ENCODE results near the gene EEF1AKMT1. TPM values are rescaled to one million over a fixed set of nuclear protein-coding genes. Genes with fewer than 3 reads are reported as not detected.

The EEF1AKMT1 gene
- total and polyA plus RNA-seq, 2 experiments from 2014 or later = 13.7 to 23.1 TPM

- Histone ChIP-seq H3K4me2 (ENCODE audit: unreplicated experiment) (no peak overlapping the region), H3K9me2 (ENCODE audit: insufficient read depth) (no peaks in the 10 kb centered on the region), H3K4me1 (ENCODE audit: insufficient read depth) (no peaks in the 10 kb centered on the region), H3K4me3 (no peak overlapping the region), H3K27ac (no peak overlapping the region), H3K27me3 (replicated peaks; ENCODE audit: insufficient read depth) (peaks cover 8% of the 10 kb centered on the region; the same call in 1 of the 2 replicates), H4K20me1 (ENCODE audit: insufficient read depth) (no peaks in the 10 kb centered on the region), H3F3A (ENCODE audit: insufficient read depth) (no peaks in the 10 kb centered on the region), H3K79me2 (ENCODE audit: insufficient read depth) (no peaks in the 10 kb centered on the region), H2AFZ (no peak overlapping the region), H3K36me3 (ENCODE audit: low read depth) (0 out of 2 replicates have a peak, but pooled peaks cover 3% of the 10 kb centered on the region), H3K9me3 (ENCODE audit: low read depth) (no peaks in the 10 kb centered on the region), H3K9ac (no peak overlapping the region)
- in situ Hi-C loops (cut with MboI) = loop anchor here (25.0 kb wide), 1 partner anchor 509 kb away; the partner anchor contains the start of gene GJB2
- 65 to 69% methylated on average over 4 of the region's 4 CpGs for WGBS, 2 experiments (ENCODE audit: low coverage in 1 of 2, low lambda C conversion rate in 2 of 2, missing lambda C conversion rate in 2 of 2)
- TF ChIP-seq EZH2phosphoT487 (IDR thresholded peaks at IDR 0.05; ENCODE audit: insufficient read depth, low read depth) = no peak
- no peak for DNase-seq
Measured at GRCh38 chr13:20696073-20696472, 77.7 kb downstream of the EEF1AKMT1 start.

DNA sequence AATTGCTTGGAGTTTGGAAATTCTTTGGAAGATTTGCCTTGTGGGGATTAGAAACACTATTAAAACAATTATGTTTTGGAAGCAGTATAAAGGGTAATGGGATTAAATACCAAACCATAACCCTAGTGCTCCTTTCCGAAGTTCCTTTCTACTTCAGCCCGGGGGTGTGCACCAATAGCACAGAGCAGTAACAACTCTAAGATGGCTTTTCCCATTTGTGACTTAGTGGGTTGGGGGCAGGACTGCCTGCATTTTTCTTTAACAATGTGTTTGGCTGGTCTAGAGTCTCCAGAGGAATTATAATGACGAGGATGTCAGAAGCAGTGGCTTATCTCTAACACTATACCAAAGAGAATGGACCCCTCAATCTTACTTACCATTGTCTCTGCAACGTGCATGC, 82.1 kb downstream of the EEF1AKMT1 start:
- no peak overlapping the region for H3K4me3 ChIP-seq
- no peak for DNase-seq
- H3F3A ChIP-seq (ENCODE audit: insufficient read depth) = no peaks in the 10 kb centered on the region
- in situ Hi-C loops (cut with MboI) = loop anchor here (25.0 kb wide), 1 partner anchor 504 kb away; the partner anchor contains the start of gene GJB2
- no peaks in the 10 kb centered on the region for H3K79me2 ChIP-seq (ENCODE audit: insufficient read depth)
- H3K27me3 ChIP-seq (replicated peaks; ENCODE audit: insufficient read depth) = no peaks in the 10 kb centered on the region
- H3K9me2 ChIP-seq (ENCODE audit: insufficient read depth) = no peaks in the 10 kb centered on the region
- 64 to 70% methylated on average over 4 of the region's 4 CpGs for WGBS, 2 experiments (ENCODE audit: low coverage in 1 of 2, low lambda C conversion rate in 2 of 2, missing lambda C conversion rate in 2 of 2)
- H3K9me3 ChIP-seq (ENCODE audit: low read depth) = no peaks in the 10 kb centered on the region
- no peaks in the 10 kb centered on the region for H3K4me1 ChIP-seq (ENCODE audit: insufficient read depth)
- H4K20me1 ChIP-seq (ENCODE audit: insufficient read depth) = no peaks in the 10 kb centered on the region
- TF ChIP-seq EZH2 (IDR thresholded peaks at IDR 0.05; ENCODE audit: insufficient read depth, poor library complexity, severe bottlenecking) (no peak), EZH2phosphoT487 (IDR thresholded peaks at IDR 0.05; ENCODE audit: insufficient read depth, low read depth) (no peak)
- no peak overlapping the region for H3K9ac ChIP-seq
- no peak overlapping the region for H3K27ac ChIP-seq
- H3K36me3 ChIP-seq (ENCODE audit: low read depth) = 0 out of 2 replicates have a peak, but pooled peaks cover 3% of the 10 kb centered on the region
- H2AFZ ChIP-seq = no peak overlapping the region
- H3K4me2 ChIP-seq (ENCODE audit: unreplicated experiment) = no peak overlapping the region

- no peaks in the 10 kb centered on the region for H3F3A ChIP-seq (ENCODE audit: insufficient read depth)
- H3K4me1 ChIP-seq (ENCODE audit: insufficient read depth) = 0 out of 2 replicates have a peak, but pooled peaks cover 3% of the 10 kb centered on the region
- in situ Hi-C loops (cut with MboI) = loop anchor here (25.0 kb wide), 1 partner anchor 502 kb away; the partner anchor contains the start of gene GJB2
- H3K4me2 ChIP-seq (ENCODE audit: unreplicated experiment) = no peak overlapping the region
- 0 out of 2 replicates have a peak, but pooled peaks cover 3% of the 10 kb centered on the region for H3K36me3 ChIP-seq (ENCODE audit: low read depth)
- no peak for DNase-seq
- no peaks in the 10 kb centered on the region for H4K20me1 ChIP-seq (ENCODE audit: insufficient read depth)
- H3K9me2 ChIP-seq (ENCODE audit: insufficient read depth) = no peaks in the 10 kb centered on the region
- WGBS, 2 experiments (ENCODE audit: low coverage in 1 of 2, low lambda C conversion rate in 2 of 2, missing lambda C conversion rate in 2 of 2) = 94 to 95% methylated on average over 3 of the region's 3 CpGs
- H3K9me3 ChIP-seq (ENCODE audit: low read depth) = no peaks in the 10 kb centered on the region
- H3K4me3 ChIP-seq = no peak overlapping the region
- no peak overlapping the region for H3K9ac ChIP-seq
- no peaks in the 10 kb centered on the region for H3K27me3 ChIP-seq (replicated peaks; ENCODE audit: insufficient read depth)
- H2AFZ ChIP-seq = no peak overlapping the region
- no peak overlapping the region for H3K27ac ChIP-seq
- no peak for TF ChIP-seq EZH2 (IDR thresholded peaks at IDR 0.05; ENCODE audit: insufficient read depth, poor library complexity, severe bottlenecking)
- no peak for TF ChIP-seq EZH2phosphoT487 (IDR thresholded peaks at IDR 0.05; ENCODE audit: insufficient read depth, low read depth)
- no peaks in the 10 kb centered on the region for H3K79me2 ChIP-seq (ENCODE audit: insufficient read depth)
Measured at GRCh38 chr13:20689291-20689690, 84.5 kb downstream of the EEF1AKMT1 start.

DNA sequence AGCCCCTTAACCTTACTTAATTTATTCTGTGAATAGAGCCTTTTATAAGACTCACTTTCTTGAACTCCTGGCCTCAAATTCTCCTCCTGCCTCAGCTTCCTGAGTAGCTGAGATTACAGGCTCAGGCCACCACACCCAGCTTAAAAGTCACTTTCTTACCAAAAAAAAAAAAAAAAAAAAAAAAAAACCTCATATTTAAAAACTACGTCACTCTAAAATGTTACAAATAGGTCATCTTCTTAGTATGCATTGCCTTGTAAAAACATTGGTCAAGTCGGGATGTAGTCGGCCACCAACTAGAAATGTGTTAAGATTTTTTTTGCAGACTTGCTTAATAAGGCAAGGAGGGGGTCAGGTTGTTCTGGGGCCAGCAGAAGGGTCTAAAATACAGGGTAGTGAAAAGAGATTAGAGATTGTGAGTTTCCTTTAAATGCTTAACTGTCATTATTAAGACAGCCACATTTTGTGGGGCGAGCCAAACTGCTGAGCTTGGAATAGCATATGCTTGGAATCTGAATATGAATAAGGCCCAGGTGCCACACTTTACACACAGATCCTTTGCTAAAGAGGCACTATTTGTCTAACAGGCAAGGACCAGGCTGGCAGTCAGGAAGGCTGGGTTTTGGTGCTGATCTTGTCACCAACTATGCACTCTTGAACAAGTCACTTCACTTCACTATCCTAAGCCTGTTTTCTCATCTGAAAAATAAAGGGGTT, 86.7 kb downstream of the EEF1AKMT1 start:
- Histone ChIP-seq H3K9ac (no peak overlapping the region), H3K4me2 (ENCODE audit: unreplicated experiment) (no peak overlapping the region)
- DNase-seq = no peak

More for the DNA sequence above, 86.7 kb downstream of the EEF1AKMT1 start:
- H3K9me3 ChIP-seq (ENCODE audit: low read depth) = no peaks in the 10 kb centered on the region
- TF ChIP-seq EZH2phosphoT487 (IDR thresholded peaks at IDR 0.05; ENCODE audit: insufficient read depth, low read depth) = no peak
- TF ChIP-seq EZH2 (IDR thresholded peaks at IDR 0.05; ENCODE audit: insufficient read depth, poor library complexity, severe bottlenecking) = no peak
- H3K27me3 ChIP-seq (replicated peaks; ENCODE audit: insufficient read depth) = no peaks in the 10 kb centered on the region
- H3K9me2 ChIP-seq (ENCODE audit: insufficient read depth) = no peaks in the 10 kb centered on the region
- in situ Hi-C loops (cut with MboI) = loop anchor here (25.0 kb wide), 1 partner anchor 500 kb away; the partner anchor contains the start of gene GJB2
- no peak overlapping the region for H3K4me3 ChIP-seq
- no peak overlapping the region for H2AFZ ChIP-seq
- H4K20me1 ChIP-seq (ENCODE audit: insufficient read depth) = no peaks in the 10 kb centered on the region
- no peak overlapping the region for H3K27ac ChIP-seq
- 92 to 100% methylated on average over 4 of the region's 4 CpGs for WGBS, 2 experiments (ENCODE audit: low coverage in 1 of 2, low lambda C conversion rate in 2 of 2, missing lambda C conversion rate in 2 of 2)
- H3K36me3 ChIP-seq (ENCODE audit: low read depth) = 0 out of 2 replicates have a peak, but pooled peaks cover 3% of the 10 kb centered on the region
- H3K79me2 ChIP-seq (ENCODE audit: insufficient read depth) = no peaks in the 10 kb centered on the region
- H3K4me1 ChIP-seq (ENCODE audit: insufficient read depth) = peaks cover 6% of the 10 kb centered on the region
- peaks cover 6% of the 10 kb centered on the region for H3F3A ChIP-seq (ENCODE audit: insufficient read depth)
